ENCODE data around the gene SPACA7.

The SPACA7 gene

DNA sequence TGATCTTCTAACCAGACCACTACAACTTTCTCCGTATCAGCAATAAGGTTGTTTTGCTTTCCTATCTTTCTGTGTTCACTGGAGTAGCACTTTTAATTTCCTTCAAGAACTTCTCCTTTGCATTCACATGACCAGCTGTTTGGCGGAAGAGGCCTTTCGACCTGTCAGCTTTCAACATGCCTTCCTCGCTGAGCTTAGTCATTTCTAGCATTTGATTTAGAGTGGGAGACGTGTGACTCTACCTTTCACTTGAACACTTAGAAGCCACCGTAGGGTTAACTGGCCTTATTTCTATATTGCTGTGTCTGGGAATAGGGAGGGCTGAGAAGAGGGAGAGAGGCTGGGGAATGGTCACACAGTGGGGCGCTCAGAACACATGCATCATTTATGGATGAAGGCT lies 107.1 kb downstream of the SPACA7 start:
- no peak overlapping the region for H3K4me3 ChIP-seq (ENCODE audit: low read depth, low read length)
- DNase-seq (ENCODE audit: low read depth): no peak
